HG03354 (cell line): ENCODE results near the gene TRIM52.

ENCODE experiments used
- ATAC-seq: cut with Tn5 transposase; IDR thresholded peaks from one replicate; pipeline ENCODE4 v1.9.1; 2021; ENCODE audit warnings: mild to moderate bottlenecking; ENCODE audit not compliant: unreplicated experiment, poor library complexity, severe bottlenecking

TRIM52 gene

DNA sequence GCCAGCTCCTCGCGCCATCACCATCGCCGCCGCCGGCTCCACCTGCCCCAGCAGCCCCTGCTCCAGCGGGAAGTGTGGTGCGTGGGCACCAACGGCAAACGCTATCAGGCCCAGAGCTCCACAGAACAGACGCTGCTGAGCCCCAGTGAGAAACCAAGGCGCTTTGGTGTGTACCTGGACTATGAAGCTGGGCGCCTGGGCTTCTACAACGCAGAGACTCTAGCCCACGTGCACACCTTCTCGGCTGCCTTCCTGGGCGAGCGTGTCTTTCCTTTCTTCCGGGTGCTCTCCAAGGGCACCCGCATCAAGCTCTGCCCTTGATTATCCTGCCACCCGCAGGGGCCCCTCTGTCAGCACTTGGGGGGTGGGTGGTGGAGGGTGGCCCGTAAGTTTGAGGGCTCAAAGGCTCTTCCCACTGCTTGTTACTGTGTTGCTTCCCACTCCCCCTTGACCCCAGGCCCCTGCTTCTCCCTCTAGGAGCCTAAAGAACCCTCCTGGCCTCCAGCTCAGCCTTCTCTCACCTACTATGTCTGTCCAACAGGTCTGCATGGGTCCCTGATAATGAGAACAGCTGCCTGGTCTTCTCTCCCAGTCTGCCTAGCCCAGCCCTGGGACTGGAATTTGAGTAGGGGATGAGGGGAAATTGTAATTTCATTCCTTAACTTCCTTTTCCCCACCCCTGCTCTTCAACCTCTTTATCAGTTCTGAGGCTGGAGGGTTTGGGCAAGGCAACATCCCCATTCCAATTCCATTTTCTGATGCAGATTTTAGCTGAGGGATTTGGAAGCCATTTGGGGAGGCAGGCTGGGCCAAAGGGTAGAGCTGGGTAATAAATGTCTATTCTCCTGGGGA, 26.3 kb downstream of the TRIM52 start:
- ATAC-seq, result no peak

DNA sequence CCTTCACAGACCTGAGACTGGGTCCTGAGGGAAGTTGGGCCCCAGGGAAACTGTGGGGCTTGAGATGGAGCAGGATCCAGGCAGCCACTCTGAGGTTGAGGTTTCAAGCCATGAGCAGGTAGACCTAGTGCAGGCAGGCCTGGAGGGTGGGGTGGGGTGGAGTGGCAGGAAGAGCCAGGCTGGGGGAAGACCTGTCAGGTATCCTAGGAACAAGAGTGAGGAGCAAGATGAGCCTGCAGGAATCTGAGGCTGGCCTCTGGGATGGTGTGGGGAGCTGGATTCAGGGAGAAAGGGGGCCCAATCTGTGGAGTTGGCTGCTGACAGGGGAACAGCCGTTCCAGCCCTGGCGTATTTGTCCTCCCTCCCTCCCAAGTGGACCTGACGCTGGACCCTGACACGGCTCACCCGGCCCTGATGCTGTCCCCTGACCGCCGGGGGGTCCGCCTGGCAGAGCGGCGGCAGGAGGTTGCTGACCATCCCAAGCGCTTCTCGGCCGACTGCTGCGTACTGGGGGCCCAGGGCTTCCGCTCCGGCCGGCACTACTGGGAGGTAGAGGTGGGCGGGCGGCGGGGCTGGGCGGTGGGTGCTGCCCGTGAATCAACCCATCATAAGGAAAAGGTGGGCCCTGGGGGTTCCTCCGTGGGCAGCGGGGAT, 27.0 kb downstream of the TRIM52 start:
- no peak for ATAC-seq

DNA sequence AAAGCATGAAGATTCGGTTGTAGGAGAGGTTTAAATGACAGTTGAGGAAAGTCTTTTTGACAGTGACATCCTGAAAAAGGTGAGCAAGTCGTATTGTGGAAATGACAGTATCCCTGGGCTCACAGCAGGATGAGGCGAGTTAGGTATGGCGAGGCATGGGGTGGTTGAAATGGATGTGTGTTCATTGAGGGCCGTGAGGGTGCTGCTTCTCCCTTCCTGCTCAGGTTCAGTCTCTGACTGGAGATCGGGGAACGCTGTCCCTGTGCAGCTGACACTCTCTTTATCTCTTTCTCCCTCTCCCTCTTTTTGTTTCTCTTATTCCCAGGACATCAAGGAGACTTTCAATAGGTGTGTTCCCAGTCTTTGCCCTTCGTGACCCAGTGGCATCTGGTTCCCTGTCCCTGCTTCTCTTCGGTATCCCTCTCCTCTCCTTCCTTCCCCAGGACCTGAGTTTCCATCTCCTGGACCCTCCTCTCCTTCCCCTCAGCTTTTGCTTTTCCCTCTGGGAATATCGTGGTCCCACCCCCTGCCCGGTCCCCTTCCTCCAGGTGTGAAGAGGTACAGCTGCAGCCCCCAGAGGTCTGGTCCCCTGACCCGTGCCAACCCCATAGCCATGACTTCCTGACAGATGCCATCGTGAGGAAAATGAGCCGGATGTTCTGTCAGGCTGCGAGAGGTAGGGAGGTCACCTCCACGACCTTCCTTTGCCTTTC, 27.7 kb downstream of the TRIM52 start:
- no peak for ATAC-seq

DNA sequence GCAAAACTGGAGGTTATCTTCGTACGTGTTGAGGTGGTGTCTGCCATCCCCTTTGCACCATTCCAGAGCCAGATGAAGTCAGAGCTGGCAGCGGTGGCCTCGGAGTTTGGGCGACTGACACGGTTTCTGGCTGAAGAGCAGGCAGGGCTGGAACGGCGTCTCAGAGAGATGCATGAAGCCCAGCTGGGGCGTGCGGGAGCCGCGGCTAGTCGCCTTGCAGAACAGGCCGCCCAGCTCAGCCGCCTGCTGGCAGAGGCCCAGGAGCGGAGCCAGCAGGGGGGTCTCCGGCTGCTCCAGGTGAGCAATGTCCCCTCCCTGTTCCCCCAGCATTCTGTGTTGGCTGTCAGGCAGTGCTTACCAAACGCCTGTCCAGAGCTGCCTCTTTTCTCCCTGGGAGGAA, 28.4 kb downstream of the TRIM52 start:
- no peak for ATAC-seq

DNA sequence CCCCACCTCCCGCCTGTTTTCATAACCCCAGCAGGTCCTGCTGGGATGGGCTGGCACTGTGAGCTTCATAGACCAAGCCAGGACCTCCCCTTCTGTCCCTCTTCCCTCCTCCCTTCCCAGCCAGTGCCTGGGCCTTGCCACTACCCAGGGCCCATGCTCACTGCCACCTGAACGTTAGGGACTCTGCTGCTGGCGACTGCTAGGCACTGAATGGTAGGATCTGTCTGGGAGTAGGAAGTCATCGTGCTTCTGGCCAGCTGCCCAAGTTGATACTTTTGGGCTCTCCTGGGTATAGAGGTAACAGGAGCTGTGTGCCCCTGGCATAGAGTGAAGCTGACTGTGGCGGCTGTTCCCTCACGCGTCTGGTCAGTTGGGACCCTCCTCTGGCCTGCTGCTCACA, 29.5 kb downstream of the TRIM52 start:
- ATAC-seq, result no peak

DNA sequence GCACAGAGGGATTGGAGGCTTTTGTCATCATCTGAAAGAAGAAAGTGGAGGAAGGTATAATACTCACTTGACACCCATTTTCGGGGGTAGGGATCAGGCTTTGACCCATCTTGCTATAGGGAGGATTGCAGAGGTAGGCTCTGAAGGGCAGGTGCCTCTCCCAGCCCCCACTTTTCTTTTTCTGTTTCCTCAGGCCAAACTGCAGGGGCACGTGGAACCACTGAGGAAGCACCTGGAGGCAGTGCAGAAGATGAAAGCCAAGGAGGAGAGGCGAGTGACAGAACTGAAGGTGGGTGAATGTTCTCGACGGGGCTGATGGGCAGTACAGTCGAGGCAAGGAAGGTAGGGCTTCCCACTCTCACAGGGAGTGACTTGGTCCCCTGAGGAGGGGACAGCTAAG, 30.4 kb downstream of the TRIM52 start:
- ATAC-seq, result no peak

DNA sequence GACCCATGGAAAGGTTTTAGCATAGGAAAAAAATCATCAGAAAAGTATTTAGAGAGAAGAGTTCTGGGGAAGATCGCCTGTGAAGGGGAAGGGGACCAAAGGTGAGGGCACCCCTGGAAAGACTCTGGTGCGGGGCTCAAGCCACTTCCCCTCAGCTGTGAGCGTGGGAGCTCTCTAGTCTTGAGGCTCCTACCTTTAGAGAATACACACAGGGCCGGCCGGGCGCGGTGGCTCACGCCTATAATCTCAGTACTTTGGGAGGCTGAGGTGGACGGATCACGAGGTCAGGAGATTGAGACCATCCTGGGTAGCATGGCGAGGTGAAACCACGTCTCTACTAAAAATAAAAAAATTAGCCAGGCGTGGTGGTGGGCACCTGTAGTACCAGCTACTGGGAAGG, 30.9 kb downstream of the TRIM52 start:
- ATAC-seq, result no peak

DNA sequence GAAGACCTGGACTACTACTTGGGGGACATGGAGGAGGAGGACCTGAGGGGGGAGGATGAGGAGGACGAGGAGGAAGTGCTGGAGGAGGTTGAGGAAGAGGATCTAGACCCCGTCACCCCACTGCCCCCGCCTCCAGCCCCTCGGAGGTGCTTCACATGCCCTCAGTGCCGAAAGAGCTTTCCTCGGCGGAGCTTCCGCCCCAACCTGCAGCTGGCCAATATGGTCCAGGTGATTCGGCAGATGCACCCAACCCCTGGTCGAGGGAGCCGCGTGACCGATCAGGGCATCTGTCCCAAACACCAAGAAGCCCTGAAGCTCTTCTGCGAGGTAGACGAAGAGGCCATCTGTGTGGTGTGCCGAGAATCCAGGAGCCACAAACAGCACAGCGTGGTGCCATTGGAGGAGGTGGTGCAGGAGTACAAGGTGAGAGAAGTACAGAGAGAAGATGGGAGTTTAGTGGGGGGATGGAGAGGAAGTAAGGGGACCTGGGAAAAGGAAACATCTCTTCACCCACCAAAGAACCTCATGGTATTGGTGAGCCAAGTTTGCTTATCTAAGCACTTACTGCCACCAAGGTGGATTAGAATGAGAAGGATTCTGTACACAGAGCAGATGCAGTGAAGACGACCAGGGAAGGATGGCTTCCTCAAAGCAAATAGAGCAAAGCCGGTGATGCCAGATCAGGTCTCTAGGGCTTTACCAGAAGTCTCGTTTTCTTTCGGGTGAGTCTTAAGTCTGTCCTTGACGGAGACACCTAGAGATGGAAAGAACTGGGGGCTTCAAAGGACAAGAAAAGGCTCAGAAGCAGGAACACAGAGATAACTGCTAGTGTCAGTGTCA, 36.3 kb downstream of the TRIM52 start:
- ATAC-seq, result no peak

DNA sequence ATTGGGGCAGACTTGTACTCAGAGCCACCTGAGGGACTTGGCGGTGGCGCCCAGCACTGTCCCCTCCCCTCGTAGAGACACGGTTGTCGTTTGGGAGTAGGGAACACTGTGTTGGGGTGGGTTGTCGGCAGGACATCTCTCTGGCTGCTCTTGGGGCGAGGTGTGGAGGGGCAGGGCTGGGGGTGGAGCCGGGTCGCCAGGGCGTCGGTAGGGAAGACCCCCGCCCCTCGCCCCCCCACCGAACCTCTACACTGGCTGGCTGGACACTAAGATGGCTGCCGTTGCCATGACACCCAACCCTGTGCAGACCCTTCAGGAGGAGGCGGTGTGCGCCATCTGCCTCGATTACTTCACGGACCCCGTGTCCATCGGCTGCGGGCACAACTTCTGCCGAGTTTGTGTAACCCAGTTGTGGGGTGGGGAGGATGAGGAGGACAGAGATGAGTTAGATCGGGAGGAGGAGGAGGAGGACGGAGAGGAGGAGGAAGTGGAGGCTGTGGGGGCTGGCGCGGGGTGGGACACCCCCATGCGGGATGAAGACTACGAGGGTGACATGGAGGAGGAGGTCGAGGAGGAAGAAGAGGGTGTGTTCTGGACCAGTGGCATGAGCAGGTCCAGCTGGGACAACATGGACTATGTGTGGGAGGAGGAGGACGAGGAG, 37.1 kb downstream of the TRIM52 start:
- peak; percentile 1 for ATAC-seq

DNA sequence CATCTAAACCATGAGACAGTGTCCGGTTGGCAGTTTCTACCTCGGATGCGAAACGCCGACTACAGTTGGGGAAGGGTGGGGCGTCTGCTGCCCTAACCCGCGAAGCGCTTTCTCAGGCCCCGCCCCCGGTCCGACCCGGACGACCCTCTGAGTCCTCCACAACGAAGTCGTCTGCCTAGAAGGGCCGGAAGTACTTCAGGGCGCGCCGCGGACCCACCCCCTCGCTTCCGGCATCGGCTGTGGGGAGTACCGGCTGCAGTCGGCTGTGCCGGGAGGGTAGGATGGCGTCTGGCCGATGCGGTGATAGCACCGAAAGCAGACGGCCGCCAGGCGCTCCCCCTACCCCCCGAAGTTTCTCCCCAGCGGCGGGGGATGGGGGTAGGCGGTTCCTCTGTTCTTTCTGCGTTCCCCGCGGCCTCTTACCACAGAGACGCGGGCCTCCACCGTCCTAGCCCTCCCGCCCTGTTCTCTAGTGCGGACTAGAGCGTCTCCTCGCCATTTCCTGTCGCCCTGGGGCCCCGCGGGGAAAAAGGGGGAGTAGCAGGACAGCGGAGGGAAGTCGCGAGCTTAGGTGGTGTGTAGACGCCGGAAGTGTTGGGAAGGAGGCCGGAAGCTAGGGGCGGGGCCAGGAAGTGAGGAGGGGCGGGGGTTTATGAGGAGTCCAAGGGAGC, 37.8 kb downstream of the TRIM52 start, which contains the start of gene TRIM41:
Gene TRIM41, plus strand, starts transcription at position 224 of the 671 bp plus-strand sequence. CDS start 719 bp downstream, outside the sequence.
- ATAC-seq, result peak; percentile 73

DNA sequence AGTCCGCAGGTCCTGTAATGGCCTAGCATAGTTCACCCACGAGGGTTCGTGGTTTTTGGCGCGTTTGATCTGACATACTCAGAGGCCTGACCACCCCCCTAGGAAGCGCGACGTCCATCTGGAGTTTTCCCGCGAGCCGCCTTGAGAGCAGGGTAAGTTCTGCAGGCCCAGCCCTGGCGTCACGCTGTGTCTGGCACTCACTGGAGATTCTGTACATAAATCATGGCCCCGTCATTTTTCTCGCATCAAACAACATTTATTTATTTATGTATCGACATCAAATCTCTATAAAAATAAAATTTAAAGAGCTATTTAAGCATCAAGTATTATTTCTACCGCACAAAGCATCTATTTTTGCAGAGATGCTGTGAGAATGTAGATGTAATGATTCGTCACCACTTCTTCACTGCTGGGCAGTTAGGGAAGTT, 38.3 kb downstream of the TRIM52 start:
- peak; percentile 8 for ATAC-seq

DNA sequence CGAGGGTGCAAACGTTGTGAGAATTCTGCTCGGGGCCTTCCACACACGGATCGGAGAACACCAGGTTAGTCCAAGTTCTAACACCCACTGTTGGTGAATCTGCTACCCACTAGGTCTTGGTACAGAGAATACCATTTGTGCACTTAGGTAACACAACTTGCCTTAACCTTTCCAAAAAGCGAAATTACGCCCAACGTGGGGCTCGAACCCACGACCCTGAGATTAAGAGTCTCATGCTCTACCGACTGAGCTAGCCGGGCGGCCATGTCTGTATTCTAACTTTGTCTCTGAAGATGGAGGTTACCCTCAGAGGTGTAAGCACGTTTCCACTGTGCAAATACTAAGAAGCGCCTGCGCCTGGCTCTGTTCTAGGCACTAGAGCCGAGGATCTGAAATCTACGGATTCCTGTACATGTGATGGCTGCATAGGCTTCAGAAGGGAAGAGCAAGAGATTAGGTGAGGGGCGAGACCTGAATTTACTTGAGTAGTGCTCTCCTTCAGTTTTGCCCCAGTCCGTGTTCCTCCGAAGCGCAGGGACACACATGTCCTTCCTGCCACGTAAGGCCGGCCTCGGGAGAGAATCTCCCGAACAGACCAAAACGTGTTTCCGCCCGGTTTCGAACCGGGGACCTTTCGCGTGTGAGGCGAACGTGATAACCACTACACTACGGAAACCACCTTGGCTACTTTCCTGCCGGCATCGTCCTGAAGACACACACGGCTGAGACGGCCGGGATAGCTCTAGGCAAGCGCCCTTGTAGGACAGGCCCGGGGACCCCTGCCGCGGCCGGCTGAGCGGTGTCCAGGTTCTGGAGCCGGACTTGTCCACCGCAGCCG, 38.9 kb downstream of the TRIM52 start:
- peak; percentile 29 for ATAC-seq

DNA sequence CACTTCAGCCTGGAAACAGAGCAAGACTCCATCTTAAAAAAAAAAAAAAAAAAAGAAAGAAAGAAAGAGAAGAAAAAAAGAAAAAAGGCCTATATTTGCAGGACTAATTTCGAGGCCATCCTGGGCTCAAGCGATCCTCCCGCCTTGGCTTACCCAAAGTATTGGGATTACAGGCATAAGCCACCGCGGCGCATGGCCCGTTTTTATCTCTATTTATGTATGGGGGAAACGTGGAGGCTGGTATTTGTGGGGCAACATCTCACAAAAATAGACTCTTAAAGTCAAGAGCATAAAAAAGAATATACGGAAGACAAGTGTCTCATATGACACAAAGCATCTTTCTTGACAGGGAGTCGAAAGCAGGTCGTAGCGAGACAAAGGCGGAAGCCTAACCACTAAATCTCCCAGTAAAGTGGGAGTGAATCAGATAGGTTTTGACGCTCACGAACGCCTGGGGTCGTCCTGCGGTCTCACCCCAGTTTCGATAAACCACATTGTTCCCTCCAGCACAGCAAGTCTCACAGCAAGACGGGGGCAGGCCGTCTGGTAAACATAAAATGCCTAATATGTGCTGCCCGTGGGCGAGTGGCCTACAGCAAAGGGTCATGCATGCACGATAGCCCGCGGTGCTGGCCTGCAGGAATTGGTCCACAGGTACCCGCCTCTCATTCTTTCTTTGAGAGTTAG, 39.7 kb downstream of the TRIM52 start:
- ATAC-seq, result no peak

DNA sequence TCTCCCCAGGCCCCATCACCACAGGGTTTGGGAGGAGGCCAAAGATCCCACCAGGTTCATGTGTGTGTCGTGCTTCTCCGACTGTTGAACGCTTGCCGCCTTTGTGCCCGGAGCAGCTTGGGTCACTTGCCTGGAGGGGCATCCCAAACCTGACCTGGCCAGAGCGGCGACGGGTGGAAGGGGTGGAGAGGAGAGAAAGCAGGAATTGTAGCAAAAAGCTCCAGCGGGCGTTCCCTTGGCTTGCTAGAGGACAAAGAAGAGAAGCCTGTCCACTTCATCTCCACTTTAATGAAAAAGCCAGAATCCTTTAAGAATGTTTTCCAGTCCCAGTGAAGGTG, 40.8 kb downstream of the TRIM52 start:
- ATAC-seq, result no peak

DNA sequence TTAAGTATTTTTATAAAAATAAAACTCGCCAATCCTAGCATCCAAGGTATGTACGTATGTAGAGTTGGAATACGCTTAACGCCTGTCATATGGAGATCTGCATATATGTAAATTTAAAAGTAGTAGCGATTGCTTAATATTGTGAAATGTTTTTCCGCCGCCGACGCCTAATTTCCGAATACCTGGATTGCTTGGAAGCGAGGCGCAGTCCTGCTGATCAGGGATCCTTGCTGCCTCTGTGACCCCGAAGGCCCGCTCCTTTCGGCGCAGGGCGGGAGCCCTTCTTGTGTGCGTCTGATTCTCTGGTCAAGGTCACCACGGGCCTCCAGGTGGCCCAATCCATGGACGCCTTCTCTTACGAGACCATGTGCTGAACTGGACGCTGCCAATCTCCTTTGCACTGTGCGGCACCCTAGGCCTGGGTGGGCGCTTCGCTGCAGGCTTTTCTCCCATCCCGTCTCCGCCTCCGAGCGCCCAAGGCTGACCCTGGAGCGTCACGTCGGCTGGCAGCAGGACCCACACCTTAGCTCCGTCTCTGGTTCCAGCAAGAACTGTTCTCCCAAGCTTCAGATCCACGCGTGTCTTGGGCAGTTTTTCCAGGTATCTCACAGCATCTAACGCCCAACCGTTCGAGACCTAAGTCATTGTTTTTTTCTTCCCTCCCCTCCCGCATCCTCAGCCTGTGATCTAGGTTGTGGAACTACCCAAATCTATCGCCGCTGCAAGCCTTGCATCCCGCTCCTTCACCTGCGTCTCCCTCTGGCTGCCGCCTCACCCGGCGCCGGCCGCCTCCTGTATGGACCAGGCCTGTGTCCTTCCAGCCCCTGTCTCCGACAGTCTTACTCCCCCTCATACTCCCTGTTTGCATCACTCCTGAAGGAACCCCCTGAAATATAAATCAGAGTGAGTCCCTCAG, 41.4 kb downstream of the TRIM52 start:
- ATAC-seq, result no peak

DNA sequence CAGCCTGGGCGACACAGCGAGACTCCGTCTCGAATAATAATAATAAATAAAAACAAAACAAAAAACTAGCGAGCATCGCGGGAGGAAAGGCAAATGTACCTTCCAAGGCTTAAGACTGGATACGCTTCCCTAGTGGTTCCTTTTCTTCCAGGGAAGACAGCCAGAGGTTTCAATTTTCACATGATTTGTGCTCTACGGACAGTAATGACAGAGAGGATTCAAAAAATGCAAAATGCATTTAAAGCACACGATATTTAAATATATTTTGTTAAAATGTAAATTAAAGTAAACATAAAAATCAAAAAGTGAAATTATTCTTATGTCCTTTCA, 42.2 kb downstream of the TRIM52 start:
- no peak for ATAC-seq

DNA sequence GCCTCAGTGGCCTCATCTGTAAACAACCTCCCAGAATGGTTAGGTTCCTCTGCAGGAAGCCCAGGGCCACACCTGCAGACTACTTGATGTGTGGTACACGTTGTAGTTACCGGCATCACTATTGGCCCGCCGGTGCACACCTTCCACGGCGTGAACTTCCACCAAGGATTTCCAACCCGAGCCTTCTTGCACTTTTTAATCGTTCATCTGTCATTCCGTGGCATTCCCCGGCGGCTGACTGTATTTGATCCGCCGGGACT, 43.2 kb downstream of the TRIM52 start:
- ATAC-seq, result peak; percentile 9
